Measurements from ENCODE around the gene DCANP1. TPM values are rescaled to one million over a fixed set of nuclear protein-coding genes. Genes with fewer than 3 reads are reported as not detected.

The DCANP1 gene
- total and polyA plus RNA-seq, 2 of the 13 experiments (the other 11 are each of a cell fraction or from before 2014, with no cell fraction given): not detected

DNA sequence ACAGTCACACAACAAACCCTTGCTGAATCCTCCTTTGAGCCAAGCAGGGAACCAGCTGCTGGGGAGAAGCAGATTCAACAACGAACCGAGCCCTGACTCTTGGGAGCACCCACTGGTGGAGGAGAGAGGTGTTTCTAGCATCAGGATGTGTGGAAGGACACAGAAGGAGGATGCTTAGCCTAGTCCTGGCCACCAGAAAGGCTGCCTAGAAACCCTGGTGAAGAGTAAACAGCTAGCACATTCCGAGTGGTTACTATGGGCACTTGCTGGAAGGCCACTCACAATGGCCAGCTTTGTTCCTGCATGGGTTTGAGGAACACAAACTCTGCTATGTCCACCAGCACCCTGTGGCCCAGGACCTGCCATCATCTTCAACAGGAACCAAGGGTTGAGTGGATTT, 3.2 kb upstream of the DCANP1 start:
- BruUV-seq (replicated peaks): no TSS peak
- Histone ChIP-seq H3K4me3 (replicated peaks in 1 of 3; ENCODE audit: insufficient read depth in 1 of 3, low read depth in 2 of 3, low read length in 3 of 3) (no peak overlapping the region), H3K27me3 (ENCODE audit: control insufficient read depth in 1 of 2, insufficient read depth in 2 of 2, low read length in 2 of 2) (peaks cover 5 to 32% of the 10 kb centered on the region in 2 experiments; a peak in 4 of 5 replicates), H2AFZ (ENCODE audit: low read length) (no peak overlapping the region), H3K4me1 (ENCODE audit: insufficient read depth, low read length) (no peaks in the 10 kb centered on the region), H3K36me3 (replicated peaks in 1 of 2; ENCODE audit: control insufficient read depth in 1 of 2, insufficient read depth in 2 of 2, low read length in 2 of 2) (no peaks in the 10 kb centered on the region), H3K79me2 (ENCODE audit: insufficient read depth, low read length) (no peaks in the 10 kb centered on the region), H3K9ac (ENCODE audit: insufficient read depth, low read depth, low read length) (no peak overlapping the region), H3K27ac (ENCODE audit: extremely low read length, insufficient read depth, low read length) (no peak overlapping the region), H3K9me3 (ENCODE audit: low read length) (no peaks in the 10 kb centered on the region), H3K4me2 (ENCODE audit: low read depth, low read length) (no peak overlapping the region), H4K20me1 (ENCODE audit: insufficient read depth, low read length) (no peaks in the 10 kb centered on the region)
- intact Hi-C loops (cut with micrococcal nuclease; ENCODE audit: unreplicated experiment): no loop called here
- peak; percentile 18 for DNase-seq (ENCODE audit: low spot score)
- in situ Hi-C loops (cut with HindIII; ENCODE audit: extremely low pct_ligation_motif_present, low pct_unique_long_range_greater_than_20kb): loop anchor here (25.0 kb wide), 1 partner anchor 287 kb away; no protein-coding TSS in a partner anchor
- ChIA-PET CTCF (ENCODE audit: low intra/inter-chr PET ratio, low total read pairs) (no interaction called here), POLR2A (no interaction called here)
- WGBS (ENCODE audit: low lambda C conversion rate): 0% methylated on average over 2 of the region's 3 CpGs
- ATAC-seq: peak; percentile 53
- 0 out of 2 replicates have a peak, but pooled peaks have one; percentile 15 for TF ChIP-seq FOXA3 (CRISPR knock-in tag; IDR thresholded peaks at IDR 0.05)
- TF ChIP-seq FOXA1 (IDR thresholded peaks at IDR 0.05): no peak
- 0 out of 2 replicates have a peak, but pooled peaks have one; percentile 15 for TF ChIP-seq FOXA1 (CRISPR knock-in tag; IDR thresholded peaks at IDR 0.05)
- TF ChIP-seq, protein P1, sequence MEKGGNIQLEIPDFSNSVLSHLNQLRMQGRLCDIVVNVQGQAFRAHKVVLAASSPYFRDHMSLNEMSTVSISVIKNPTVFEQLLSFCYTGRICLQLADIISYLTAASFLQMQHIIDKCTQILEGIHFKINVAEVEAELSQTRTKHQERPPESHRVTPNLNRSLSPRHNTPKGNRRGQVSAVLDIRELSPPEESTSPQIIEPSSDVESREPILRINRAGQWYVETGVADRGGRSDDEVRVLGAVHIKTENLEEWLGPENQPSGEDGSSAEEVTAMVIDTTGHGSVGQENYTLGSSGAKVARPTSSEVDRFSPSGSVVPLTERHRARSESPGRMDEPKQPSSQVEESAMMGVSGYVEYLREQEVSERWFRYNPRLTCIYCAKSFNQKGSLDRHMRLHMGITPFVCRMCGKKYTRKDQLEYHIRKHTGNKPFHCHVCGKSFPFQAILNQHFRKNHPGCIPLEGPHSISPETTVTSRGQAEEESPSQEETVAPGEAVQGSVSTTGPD (CRISPR knock-in tag; IDR thresholded peaks at IDR 0.05): no peak
- no peak for TF ChIP-seq MIER3 (CRISPR knock-in tag; IDR thresholded peaks at IDR 0.05; ENCODE audit: borderline replicate concordance)
- TF ChIP-seq, protein P2, sequence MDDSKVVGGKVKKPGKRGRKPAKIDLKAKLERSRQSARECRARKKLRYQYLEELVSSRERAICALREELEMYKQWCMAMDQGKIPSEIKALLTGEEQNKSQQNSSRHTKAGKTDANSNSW (CRISPR knock-in tag; IDR thresholded peaks at IDR 0.05; ENCODE audit: borderline replicate concordance): no peak
- no peak for TF ChIP-seq ISX (CRISPR knock-in tag; conservative IDR thresholded peaks at IDR 0.05)
- TF ChIP-seq, protein P3, sequence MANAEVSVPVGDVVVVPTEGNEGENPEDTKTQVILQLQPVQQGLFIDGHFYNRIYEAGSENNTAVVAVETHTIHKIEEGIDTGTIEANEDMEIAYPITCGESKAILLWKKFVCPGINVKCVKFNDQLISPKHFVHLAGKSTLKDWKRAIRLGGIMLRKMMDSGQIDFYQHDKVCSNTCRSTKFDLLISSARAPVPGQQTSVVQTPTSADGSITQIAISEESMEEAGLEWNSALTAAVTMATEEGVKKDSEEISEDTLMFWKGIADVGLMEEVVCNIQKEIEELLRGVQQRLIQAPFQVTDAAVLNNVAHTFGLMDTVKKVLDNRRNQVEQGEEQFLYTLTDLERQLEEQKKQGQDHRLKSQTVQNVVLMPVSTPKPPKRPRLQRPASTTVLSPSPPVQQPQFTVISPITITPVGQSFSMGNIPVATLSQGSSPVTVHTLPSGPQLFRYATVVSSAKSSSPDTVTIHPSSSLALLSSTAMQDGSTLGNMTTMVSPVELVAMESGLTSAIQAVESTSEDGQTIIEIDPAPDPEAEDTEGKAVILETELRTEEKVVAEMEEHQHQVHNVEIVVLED (CRISPR knock-in tag; IDR thresholded peaks at IDR 0.05; ENCODE audit: borderline replicate concordance): no peak
- TF ChIP-seq TEAD3 (CRISPR knock-in tag; optimal IDR thresholded peaks at IDR 0.05; ENCODE audit: borderline replicate concordance): peak; percentile 50
- no peak for TF ChIP-seq ZNF296 (CRISPR knock-in tag; conservative IDR thresholded peaks at IDR 0.05)
- TF ChIP-seq FOSL2 (CRISPR knock-in tag; IDR thresholded peaks at IDR 0.05): no peak
- no peak for TF ChIP-seq MTF2 (CRISPR knock-in tag; IDR thresholded peaks at IDR 0.05; ENCODE audit: borderline replicate concordance)
- no peak for TF ChIP-seq IKZF4 (CRISPR knock-in tag; IDR thresholded peaks at IDR 0.05; ENCODE audit: borderline replicate concordance, low read depth, not compliant biosample characterization)
- FAIRE-seq: no peak

Data from HepG2 (cell line).